SK-N-SH treated with all-trans-retinoic acid at 6 μM for 48 hours (cell line): ENCODE data around the gene PPP1CA.

Experiments used
- ATAC-seq: fragments of 200-7000 bp; cut with Tn5 transposase; 3 replicates; pipeline ENCODE4 v1.9.1; 2020; ENCODE audit warnings: mild to moderate bottlenecking, moderate library complexity
- ARNTL ChIP-seq: fragments of 450-650 bp; formaldehyde crosslinking; IDR thresholded peaks from 2 replicates; pipeline ENCODE4 v1.5.0; 2020; ENCODE audit warnings: low read depth, mild to moderate bottlenecking, moderate library complexity, borderline replicate concordance
- BACH2 ChIP-seq: fragments of 250-450 bp; sonication (Bioruptor Pico); IDR thresholded peaks from 2 replicates; pipeline ENCODE4 v1.9.0; 2021; ENCODE audit warnings: mild to moderate bottlenecking, borderline replicate concordance
- CSDC2 ChIP-seq: fragments of 250-450 bp; sonication (Bioruptor Pico); IDR thresholded peaks from 2 replicates; pipeline ENCODE4 v1.5.0; 2020; ENCODE audit warnings: mild to moderate bottlenecking, moderate library complexity
- ESRRG ChIP-seq: fragments of 250-450 bp; sonication (Bioruptor Pico); IDR thresholded peaks from 2 replicates; pipeline ENCODE4 v1.6.1; 2021; ENCODE audit warnings: mild to moderate bottlenecking
- ISL1 ChIP-seq: fragments of 250-450 bp; sonication (Bioruptor Pico); IDR thresholded peaks from 2 replicates; pipeline ENCODE4 v2.1.2; 2022; ENCODE audit warnings: mild to moderate bottlenecking, moderate library complexity
- OSR1 ChIP-seq: fragments of 250-450 bp; sonication (Bioruptor Pico); IDR thresholded peaks from 2 replicates; pipeline ENCODE4 v1.8.0; 2022; ENCODE audit warnings: moderate library complexity, mild to moderate bottlenecking, inconsistent platforms
- PPARA ChIP-seq: fragments of 250-450 bp; sonication (Bioruptor Pico); IDR thresholded peaks from 2 replicates; pipeline ENCODE4 v1.5.0; 2020; ENCODE audit warnings: mild to moderate bottlenecking, borderline replicate concordance
- RARB ChIP-seq: fragments of 250-450 bp; sonication (Bioruptor Pico); IDR thresholded peaks from 2 replicates; pipeline ENCODE4 v1.8.0; 2021; ENCODE audit warnings: mild to moderate bottlenecking, moderate library complexity
- TCF4 ChIP-seq: fragments of 250-450 bp; sonication (Bioruptor Pico); IDR thresholded peaks from 2 replicates; pipeline ENCODE4 v1.8.0; 2021; ENCODE audit warnings: mild to moderate bottlenecking, moderate library complexity, borderline replicate concordance
- ZC3H10 ChIP-seq: fragments of 250-450 bp; sonication (Bioruptor Pico); IDR thresholded peaks from 2 replicates; pipeline ENCODE4 v1.5.1; 2021; ENCODE audit warnings: mild to moderate bottlenecking, moderate library complexity
- ZFP3 ChIP-seq: fragments of 250-450 bp; sonication (Bioruptor Pico); IDR thresholded peaks from 2 replicates; pipeline ENCODE4 v1.5.0; 2020; ENCODE audit warnings: mild to moderate bottlenecking, moderate library complexity
- ZFP30 ChIP-seq: fragments of 450-650 bp; formaldehyde crosslinking; IDR thresholded peaks from 2 replicates; pipeline ENCODE4 v1.5.0; 2022; ENCODE audit warnings: mild to moderate bottlenecking, moderate library complexity
- ZNF565 ChIP-seq: fragments of 450-650 bp; formaldehyde crosslinking; conservative IDR thresholded peaks from 2 replicates; pipeline ENCODE4 v1.5.0; 2020; ENCODE audit warnings: low read depth, mild to moderate bottlenecking, moderate library complexity
- ZNF70 ChIP-seq: fragments of 450-650 bp; formaldehyde crosslinking; IDR thresholded peaks from 2 replicates; pipeline ENCODE4 v1.5.0; 2020; ENCODE audit warnings: mild to moderate bottlenecking, moderate library complexity
- TF ChIP-seq, protein P1 (sequence below): fragments of 250-450 bp; sonication (Bioruptor Pico); IDR thresholded peaks from 2 replicates; pipeline ENCODE4 v1.5.1; 2021; ENCODE audit warnings: mild to moderate bottlenecking, moderate library complexity
- TF ChIP-seq, protein P2 (sequence below): fragments of 250-450 bp; sonication (Bioruptor Pico); IDR thresholded peaks from 2 replicates; pipeline ENCODE4 v1.5.1; 2020; ENCODE audit warnings: low read depth, mild to moderate bottlenecking, moderate library complexity
- TF ChIP-seq, protein P3 (sequence below): fragments of 250-450 bp; sonication (Bioruptor Pico); IDR thresholded peaks from 2 replicates; pipeline ENCODE4 v1.5.0; 2020; ENCODE audit warnings: mild to moderate bottlenecking, moderate library complexity
- TF ChIP-seq, protein P4 (sequence below): fragments of 250-450 bp; sonication (Bioruptor Pico); IDR thresholded peaks from 2 replicates; pipeline ENCODE4 v1.8.0; 2020; ENCODE audit warnings: mild to moderate bottlenecking, moderate library complexity, borderline replicate concordance
- TF ChIP-seq, protein P5 (sequence below): fragments of 250-450 bp; sonication (Bioruptor Pico); IDR thresholded peaks from 2 replicates; pipeline ENCODE4 v1.8.0; 2021; ENCODE audit warnings: low read depth, mild to moderate bottlenecking, moderate library complexity, borderline replicate concordance

PPP1CA gene

DNA sequence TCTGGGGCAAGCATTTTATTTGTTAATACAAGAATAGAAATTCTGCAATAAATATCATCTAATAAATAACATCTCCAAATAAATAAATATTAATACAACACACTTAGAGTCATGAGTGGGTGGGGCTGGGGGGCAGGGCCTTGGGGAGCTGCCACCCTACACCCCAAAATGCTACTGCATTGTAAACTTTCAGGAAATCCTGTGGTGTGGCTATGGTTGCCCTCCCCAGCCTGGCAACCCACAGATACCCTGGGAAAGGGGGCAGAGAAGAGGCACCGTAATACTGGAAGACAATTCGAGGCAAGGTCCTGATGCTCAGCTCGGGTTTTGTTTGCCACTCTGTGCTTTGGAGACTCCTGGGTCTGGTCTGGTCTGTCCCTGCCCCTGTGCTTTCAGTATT, 37.5 kb downstream of the PPP1CA start:
- no peak for ATAC-seq
- TF ChIP-seq, protein P1, sequence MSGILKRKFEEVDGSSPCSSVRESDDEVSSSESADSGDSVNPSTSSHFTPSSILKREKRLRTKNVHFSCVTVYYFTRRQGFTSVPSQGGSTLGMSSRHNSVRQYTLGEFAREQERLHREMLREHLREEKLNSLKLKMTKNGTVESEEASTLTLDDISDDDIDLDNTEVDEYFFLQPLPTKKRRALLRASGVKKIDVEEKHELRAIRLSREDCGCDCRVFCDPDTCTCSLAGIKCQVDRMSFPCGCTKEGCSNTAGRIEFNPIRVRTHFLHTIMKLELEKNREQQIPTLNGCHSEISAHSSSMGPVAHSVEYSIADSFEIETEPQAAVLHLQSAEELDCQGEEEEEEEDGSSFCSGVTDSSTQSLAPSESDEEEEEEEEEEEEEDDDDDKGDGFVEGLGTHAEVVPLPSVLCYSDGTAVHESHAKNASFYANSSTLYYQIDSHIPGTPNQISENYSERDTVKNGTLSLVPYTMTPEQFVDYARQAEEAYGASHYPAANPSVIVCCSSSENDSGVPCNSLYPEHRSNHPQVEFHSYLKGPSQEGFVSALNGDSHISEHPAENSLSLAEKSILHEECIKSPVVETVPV = no peak
- no peak for TF ChIP-seq ARNTL (CRISPR knock-in tag)
- TF ChIP-seq ISL1 = no peak
- TF ChIP-seq OSR1 (CRISPR knock-in tag) = no peak
- no peak for TF ChIP-seq TCF4 (CRISPR knock-in tag)

DNA sequence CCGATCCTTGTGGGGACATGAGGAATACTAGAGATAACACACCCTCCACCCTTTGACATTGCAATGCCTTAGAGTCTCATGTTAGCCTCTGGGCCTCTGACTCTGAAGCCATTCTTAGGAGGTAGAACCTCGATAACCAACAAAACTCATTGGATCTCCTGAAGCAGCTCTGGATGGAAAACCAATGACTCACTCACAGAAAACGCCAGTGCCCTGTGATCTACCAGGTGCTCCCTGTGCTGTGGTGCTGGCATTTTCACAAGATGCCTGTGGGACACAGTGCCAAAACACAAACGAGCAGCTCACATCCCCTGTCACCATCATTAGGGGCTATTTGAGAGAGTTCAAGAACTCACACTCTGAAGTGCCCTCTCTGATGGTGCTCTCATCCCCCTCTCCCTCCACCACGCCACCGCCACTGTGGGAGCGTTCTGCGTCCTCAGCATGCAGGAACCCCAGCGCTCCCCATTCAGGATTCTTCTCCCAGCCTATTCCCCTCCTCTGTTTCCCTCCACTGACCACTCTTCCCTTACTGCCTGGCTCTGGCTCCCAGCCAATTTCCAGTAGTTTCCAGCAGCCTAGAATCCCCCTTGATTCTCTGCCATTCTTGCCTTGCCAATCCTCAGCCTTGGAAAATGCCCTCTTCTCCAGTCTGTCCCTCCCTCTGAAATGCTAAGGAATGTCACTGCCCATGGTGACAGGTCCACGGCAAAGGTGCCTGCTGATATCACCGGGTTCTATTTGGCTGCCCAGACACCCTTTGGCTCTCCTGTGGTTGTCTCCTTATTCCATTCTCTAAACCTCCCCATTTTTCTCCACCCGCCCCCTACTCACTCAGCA, 43.6 kb downstream of the PPP1CA start:
- ATAC-seq = peak; percentile 13
- TF ChIP-seq ZNF70 (CRISPR knock-in tag) = no peak
- TF ChIP-seq RARB = no peak
- TF ChIP-seq, protein P2, sequence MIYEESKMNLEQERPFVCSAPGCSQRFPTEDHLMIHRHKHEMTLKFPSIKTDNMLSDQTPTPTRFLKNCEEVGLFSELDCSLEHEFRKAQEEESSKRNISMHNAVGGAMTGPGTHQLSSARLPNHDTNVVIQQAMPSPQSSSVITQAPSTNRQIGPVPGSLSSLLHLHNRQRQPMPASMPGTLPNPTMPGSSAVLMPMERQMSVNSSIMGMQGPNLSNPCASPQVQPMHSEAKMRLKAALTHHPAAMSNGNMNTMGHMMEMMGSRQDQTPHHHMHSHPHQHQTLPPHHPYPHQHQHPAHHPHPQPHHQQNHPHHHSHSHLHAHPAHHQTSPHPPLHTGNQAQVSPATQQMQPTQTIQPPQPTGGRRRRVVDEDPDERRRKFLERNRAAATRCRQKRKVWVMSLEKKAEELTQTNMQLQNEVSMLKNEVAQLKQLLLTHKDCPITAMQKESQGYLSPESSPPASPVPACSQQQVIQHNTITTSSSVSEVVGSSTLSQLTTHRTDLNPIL = no peak
- TF ChIP-seq CSDC2 = no peak
- TF ChIP-seq ESRRG (CRISPR knock-in tag) = no peak
- TF ChIP-seq PPARA (CRISPR knock-in tag) = no peak
- TF ChIP-seq ZFP30 (CRISPR knock-in tag) = no peak
- TF ChIP-seq, protein P3, sequence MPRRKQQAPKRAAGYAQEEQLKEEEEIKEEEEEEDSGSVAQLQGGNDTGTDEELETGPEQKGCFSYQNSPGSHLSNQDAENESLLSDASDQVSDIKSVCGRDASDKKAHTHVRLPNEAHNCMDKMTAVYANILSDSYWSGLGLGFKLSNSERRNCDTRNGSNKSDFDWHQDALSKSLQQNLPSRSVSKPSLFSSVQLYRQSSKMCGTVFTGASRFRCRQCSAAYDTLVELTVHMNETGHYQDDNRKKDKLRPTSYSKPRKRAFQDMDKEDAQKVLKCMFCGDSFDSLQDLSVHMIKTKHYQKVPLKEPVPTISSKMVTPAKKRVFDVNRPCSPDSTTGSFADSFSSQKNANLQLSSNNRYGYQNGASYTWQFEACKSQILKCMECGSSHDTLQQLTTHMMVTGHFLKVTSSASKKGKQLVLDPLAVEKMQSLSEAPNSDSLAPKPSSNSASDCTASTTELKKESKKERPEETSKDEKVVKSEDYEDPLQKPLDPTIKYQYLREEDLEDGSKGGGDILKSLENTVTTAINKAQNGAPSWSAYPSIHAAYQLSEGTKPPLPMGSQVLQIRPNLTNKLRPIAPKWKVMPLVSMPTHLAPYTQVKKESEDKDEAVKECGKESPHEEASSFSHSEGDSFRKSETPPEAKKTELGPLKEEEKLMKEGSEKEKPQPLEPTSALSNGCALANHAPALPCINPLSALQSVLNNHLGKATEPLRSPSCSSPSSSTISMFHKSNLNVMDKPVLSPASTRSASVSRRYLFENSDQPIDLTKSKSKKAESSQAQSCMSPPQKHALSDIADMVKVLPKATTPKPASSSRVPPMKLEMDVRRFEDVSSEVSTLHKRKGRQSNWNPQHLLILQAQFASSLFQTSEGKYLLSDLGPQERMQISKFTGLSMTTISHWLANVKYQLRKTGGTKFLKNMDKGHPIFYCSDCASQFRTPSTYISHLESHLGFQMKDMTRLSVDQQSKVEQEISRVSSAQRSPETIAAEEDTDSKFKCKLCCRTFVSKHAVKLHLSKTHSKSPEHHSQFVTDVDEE (CRISPR knock-in tag) = no peak
- TF ChIP-seq ZC3H10 (CRISPR knock-in tag) = no peak
- TF ChIP-seq, protein P1 = no peak

DNA sequence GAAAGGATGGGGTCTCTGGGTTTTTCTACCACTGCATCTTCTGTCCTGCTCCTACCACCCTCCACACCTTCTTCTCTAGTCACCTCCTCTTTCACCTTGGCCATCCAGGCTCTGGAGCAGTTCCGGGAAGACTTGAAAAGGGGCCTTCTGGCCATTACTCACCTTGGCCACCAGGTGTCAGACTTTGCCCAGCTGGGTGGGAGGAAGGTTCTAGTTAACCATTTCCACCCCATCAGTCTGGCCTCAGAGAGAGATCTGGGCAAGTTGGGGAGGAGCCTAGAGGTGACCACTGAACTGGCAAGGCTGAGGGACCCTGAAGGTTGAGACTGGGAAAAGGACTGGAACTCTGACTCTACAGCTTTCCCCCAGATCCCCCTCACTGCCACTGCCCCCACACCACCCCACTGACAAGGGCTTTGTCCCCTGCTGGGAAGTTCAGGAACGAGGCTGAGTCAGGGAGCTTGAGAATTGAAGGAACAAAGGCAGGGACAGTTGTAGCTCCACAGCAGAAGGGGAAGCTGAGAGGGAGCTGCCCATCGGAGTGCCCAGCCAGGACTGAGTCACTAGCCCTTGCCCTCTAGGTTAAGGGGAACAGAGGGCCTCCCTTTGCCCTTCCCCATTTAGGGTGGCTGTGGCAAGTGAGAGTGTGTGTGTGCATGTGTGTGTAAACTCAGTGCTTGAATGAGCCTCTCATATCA, 44.6 kb downstream of the PPP1CA start:
- peak; percentile 38 for ATAC-seq
- TF ChIP-seq, protein P4, sequence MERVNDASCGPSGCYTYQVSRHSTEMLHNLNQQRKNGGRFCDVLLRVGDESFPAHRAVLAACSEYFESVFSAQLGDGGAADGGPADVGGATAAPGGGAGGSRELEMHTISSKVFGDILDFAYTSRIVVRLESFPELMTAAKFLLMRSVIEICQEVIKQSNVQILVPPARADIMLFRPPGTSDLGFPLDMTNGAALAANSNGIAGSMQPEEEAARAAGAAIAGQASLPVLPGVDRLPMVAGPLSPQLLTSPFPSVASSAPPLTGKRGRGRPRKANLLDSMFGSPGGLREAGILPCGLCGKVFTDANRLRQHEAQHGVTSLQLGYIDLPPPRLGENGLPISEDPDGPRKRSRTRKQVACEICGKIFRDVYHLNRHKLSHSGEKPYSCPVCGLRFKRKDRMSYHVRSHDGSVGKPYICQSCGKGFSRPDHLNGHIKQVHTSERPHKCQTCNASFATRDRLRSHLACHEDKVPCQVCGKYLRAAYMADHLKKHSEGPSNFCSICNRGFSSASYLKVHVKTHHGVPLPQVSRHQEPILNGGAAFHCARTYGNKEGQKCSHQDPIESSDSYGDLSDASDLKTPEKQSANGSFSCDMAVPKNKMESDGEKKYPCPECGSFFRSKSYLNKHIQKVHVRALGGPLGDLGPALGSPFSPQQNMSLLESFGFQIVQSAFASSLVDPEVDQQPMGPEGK (CRISPR knock-in tag) = no peak
- peak; percentile 68; the same call in 1 of the 2 replicates for TF ChIP-seq ZNF70 (CRISPR knock-in tag)

DNA sequence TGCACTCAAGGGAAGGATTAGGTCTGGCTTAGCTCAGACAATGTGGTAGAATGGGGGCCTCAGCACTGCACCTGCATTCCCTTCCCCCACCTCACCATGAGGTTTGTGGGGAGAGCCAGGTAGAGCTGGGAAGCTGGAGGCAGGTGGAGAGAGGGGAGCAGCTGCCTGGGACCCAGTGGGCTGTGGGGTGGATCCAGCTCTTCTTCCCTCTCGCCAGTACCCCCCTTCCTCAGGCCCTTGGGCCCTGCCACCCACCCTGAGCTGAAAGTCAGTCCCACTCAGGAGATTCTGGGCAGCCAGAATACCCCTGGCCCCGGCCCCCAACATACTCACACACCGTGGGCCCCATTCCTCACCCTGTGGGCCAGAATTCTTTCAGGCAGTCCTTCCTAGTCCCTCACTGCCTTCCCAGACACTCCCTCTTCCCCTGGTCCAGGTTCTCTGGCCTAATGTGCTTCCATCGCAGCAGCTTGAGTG, 45.2 kb downstream of the PPP1CA start:
- no peak for ATAC-seq

More for the DNA sequence above, 45.2 kb downstream of the PPP1CA start:
- TF ChIP-seq, protein P1 = no peak
- no peak for TF ChIP-seq ZFP3 (CRISPR knock-in tag)
- TF ChIP-seq BACH2 = no peak
- TF ChIP-seq ESRRG (CRISPR knock-in tag) = no peak
- no peak for TF ChIP-seq ARNTL (CRISPR knock-in tag)
- no peak for TF ChIP-seq ZC3H10 (CRISPR knock-in tag)
- TF ChIP-seq ZNF565 (CRISPR knock-in tag) = no peak
- TF ChIP-seq PPARA (CRISPR knock-in tag) = no peak
- TF ChIP-seq, protein P2 = no peak
- TF ChIP-seq, protein P5, sequence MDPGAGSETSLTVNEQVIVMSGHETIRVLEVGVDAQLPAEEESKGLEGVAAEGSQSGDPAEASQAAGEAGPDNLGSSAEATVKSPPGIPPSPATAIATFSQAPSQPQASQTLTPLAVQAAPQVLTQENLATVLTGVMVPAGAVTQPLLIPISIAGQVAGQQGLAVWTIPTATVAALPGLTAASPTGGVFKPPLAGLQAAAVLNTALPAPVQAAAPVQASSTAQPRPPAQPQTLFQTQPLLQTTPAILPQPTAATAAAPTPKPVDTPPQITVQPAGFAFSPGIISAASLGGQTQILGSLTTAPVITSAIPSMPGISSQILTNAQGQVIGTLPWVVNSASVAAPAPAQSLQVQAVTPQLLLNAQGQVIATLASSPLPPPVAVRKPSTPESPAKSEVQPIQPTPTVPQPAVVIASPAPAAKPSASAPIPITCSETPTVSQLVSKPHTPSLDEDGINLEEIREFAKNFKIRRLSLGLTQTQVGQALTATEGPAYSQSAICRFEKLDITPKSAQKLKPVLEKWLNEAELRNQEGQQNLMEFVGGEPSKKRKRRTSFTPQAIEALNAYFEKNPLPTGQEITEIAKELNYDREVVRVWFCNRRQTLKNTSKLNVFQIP (CRISPR knock-in tag) = no peak
